Fibroblast of lung (primary cell): Measurements from ENCODE around the gene PLAC1. TPM values are rescaled to one million over a fixed set of nuclear protein-coding genes. Genes with fewer than 3 reads are reported as not detected.

ENCODE experiments used
- DNase-seq, 2 donors: peaks; one replicate each; pipeline versions ENCODE4 v3.0.0 to v3.0.0-alpha.2; 2010; ENCODE audit warnings: low read depth in 2 of 2
- H2AFZ ChIP-seq: 2 replicates; pipeline ENCODE4 v1.5.1; 2012; ENCODE audit warnings: low read length, control low read depth, inconsistent platforms
- H3K27ac ChIP-seq: 2 replicates; pipeline ENCODE4 v1.5.1; 2011; ENCODE audit warnings: low read length, control low read depth; ENCODE audit not compliant: insufficient read depth
- H3K27me3 ChIP-seq: 2 replicates; pipeline ENCODE4 v1.5.1; 2011; ENCODE audit warnings: mild to moderate bottlenecking, low read length; ENCODE audit not compliant: control insufficient read depth, insufficient read depth
- H3K36me3 ChIP-seq: 2 replicates; pipeline ENCODE4 v1.5.1; 2011; ENCODE audit warnings: low read length; ENCODE audit not compliant: control insufficient read depth, insufficient read depth
- H3K4me1 ChIP-seq: 2 replicates; pipeline ENCODE4 v1.5.1; 2011; ENCODE audit warnings: low read length; ENCODE audit not compliant: control insufficient read depth, insufficient read depth; ENCODE audit errors: extremely low read depth
- H3K4me2 ChIP-seq: 2 replicates; pipeline ENCODE4 v1.5.1; 2011; ENCODE audit warnings: low read length, control low read depth; ENCODE audit not compliant: insufficient read depth; ENCODE audit errors: extremely low read depth
- H3K4me3 ChIP-seq, 4 experiments: fragments of 200-600 bp in 1 of 4; sonication (generic) in 1 of 4; replicated peaks in 1 of 4; 2 replicates each; pipeline ENCODE4 v1.5.1; 2011 to 2016; ENCODE audit warnings: low read length in 4 of 4, low read depth in 3 of 4, mild to moderate bottlenecking in 3 of 4, control low read depth in 2 of 4, inconsistent platforms in 1 of 4, mixed read lengths in 1 of 4; ENCODE audit not compliant: insufficient read depth in 1 of 4; ENCODE audit errors: control extremely low read depth in 1 of 4
- H3K79me2 ChIP-seq: 2 replicates; pipeline ENCODE4 v1.5.1; 2012; ENCODE audit warnings: mild to moderate bottlenecking, low read length, inconsistent platforms; ENCODE audit not compliant: control insufficient read depth, insufficient read depth
- H3K9ac ChIP-seq: 2 replicates; pipeline ENCODE4 v1.5.1; 2011; ENCODE audit warnings: mild to moderate bottlenecking, low read length, control low read depth; ENCODE audit not compliant: insufficient read depth
- H3K9me3 ChIP-seq: 2 replicates; pipeline ENCODE4 v1.5.1; 2012; ENCODE audit warnings: low read depth, low read length; ENCODE audit not compliant: control insufficient read depth, insufficient read depth
- H4K20me1 ChIP-seq: 2 replicates; pipeline ENCODE4 v1.5.1; 2011; ENCODE audit warnings: low read length; ENCODE audit not compliant: control insufficient read depth, insufficient read depth; ENCODE audit errors: extremely low read depth
- EZH2 ChIP-seq: IDR thresholded peaks from 2 replicates; pipeline ENCODE4 v1.5.1; 2012; ENCODE audit warnings: low read length, control low read depth, mild to moderate bottlenecking; ENCODE audit errors: missing control alignments
- polyA plus RNA-seq, 2 donors: library from polyadenylated mRNA; depleted of rRNA in 1 of 2; stranded (reverse) in 1 of 2; unstranded in 1 of 2; fragments of >200 nt; gene quantifications; 2 replicates each; pipeline ENCODE4 v1.2.1, GENCODE V29; 2011 to 2012; ENCODE audit warnings: missing spikeins in 1 of 2
- total RNA-seq: library from RNA; depleted of rRNA; stranded (reverse); fragments of >200 nt; gene quantifications from 2 replicates; pipeline ENCODE4 v1.2.1, GENCODE V29; 2014
- TF ChIP-seq, protein P1 (sequence below), 2 donors: IDR thresholded peaks in 1 of 2; conservative IDR thresholded peaks in 1 of 2; 1 replicate in 1 of 2; 2 replicates in 1 of 2; pipeline ENCODE4 v1.5.1; 2011 to 2012; ENCODE audit warnings: low read length in 2 of 2, control low read depth in 1 of 2, inconsistent platforms in 1 of 2, low read depth in 1 of 2, mild to moderate bottlenecking in 1 of 2

The PLAC1 gene
- total and polyA plus RNA-seq, 2 donors (not counting 1 experiment from before 2014, with no cell fraction given): 0.17 to 0.22 TPM

DNA sequence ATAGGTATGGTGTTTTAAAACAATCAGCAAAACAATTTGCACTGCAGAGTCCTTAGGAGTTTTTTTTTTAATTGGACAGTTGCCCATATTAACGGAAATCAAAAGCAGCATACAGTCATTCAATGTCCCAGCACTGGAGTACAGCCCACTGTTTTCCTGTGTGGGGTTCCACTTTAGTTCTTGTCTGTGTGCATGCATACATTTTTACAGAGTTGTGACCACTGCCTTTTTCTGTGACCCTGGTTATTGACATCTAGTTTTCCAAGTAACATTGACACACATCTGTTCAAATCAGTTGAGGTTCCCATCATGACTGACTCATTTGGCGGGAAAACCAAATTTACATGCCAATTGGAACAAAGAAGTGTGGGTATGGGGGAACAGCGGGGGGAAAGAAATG is 115.0 kb downstream of the PLAC1 start:
- peak in 1 of 2 donors; percentile 45 for DNase-seq
- Histone ChIP-seq H3K27ac (no peak overlapping the region), H4K20me1 (no peaks in the 10 kb centered on the region), H3K36me3 (peaks cover 8% of the 10 kb centered on the region), H3K27me3 (no peaks in the 10 kb centered on the region), H3K4me3 (no peak overlapping the region), H3K79me2 (peaks cover 16% of the 10 kb centered on the region), H2AFZ (no peak overlapping the region), H3K9ac (no peak overlapping the region), H3K4me2 (no peak overlapping the region), H3K9me3 (no peaks in the 10 kb centered on the region), H3K4me1 (peaks cover 3% of the 10 kb centered on the region)
- TF ChIP-seq, protein P1, sequence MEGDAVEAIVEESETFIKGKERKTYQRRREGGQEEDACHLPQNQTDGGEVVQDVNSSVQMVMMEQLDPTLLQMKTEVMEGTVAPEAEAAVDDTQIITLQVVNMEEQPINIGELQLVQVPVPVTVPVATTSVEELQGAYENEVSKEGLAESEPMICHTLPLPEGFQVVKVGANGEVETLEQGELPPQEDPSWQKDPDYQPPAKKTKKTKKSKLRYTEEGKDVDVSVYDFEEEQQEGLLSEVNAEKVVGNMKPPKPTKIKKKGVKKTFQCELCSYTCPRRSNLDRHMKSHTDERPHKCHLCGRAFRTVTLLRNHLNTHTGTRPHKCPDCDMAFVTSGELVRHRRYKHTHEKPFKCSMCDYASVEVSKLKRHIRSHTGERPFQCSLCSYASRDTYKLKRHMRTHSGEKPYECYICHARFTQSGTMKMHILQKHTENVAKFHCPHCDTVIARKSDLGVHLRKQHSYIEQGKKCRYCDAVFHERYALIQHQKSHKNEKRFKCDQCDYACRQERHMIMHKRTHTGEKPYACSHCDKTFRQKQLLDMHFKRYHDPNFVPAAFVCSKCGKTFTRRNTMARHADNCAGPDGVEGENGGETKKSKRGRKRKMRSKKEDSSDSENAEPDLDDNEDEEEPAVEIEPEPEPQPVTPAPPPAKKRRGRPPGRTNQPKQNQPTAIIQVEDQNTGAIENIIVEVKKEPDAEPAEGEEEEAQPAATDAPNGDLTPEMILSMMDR (conservative IDR thresholded peaks at IDR 0.05 in 1 of 2, IDR thresholded peaks at IDR 0.05 in 1 of 2; ENCODE audit: low read depth in 1 of 2, low read length in 2 of 2): no peak
- TF ChIP-seq EZH2: no peak

DNA sequence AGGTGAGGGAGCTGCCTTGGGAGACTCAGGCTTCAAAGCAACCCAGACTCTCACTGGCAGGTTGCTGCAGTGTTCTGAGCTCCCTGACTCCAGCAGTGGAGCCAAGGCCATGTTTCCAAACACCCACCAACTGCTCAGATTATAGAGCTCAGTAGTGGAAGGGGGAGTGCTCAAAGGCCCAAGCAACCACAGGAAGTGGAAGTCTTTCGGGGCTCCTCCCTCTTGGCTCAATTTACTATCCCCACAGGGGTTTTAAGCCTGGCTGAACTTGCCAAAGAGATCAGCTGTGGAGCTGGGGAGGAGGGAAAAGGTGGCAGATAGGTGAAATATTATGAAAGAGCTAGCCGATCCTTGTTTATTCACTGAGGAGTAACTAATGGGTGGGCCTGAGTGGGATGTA is 115.8 kb downstream of the PLAC1 start:
- no peaks in the 10 kb centered on the region for H3K9me3 ChIP-seq
- H3K27me3 ChIP-seq: no peaks in the 10 kb centered on the region
- peaks cover 8% of the 10 kb centered on the region for H3K36me3 ChIP-seq
- peaks cover 3% of the 10 kb centered on the region for H3K4me1 ChIP-seq
- TF ChIP-seq, protein P1 (conservative IDR thresholded peaks at IDR 0.05 in 1 of 2, IDR thresholded peaks at IDR 0.05 in 1 of 2; ENCODE audit: low read depth in 1 of 2, low read length in 2 of 2): no peak
- no peak for TF ChIP-seq EZH2
- H3K79me2 ChIP-seq: peaks cover 8% of the 10 kb centered on the region
- H3K9ac ChIP-seq: no peak overlapping the region
- no peak overlapping the region for H3K27ac ChIP-seq
- peak; percentile 55 to 80 for DNase-seq
- no peaks in the 10 kb centered on the region for H4K20me1 ChIP-seq
- no peak overlapping the region for H2AFZ ChIP-seq
- no peak overlapping the region for H3K4me3 ChIP-seq
- no peak overlapping the region for H3K4me2 ChIP-seq

- Histone ChIP-seq H3K79me2 (peaks cover 2% of the 10 kb centered on the region), H2AFZ (no peak overlapping the region), H3K9ac (no peak overlapping the region), H3K27me3 (no peaks in the 10 kb centered on the region), H3K27ac (no peak overlapping the region), H3K36me3 (peaks cover 8% of the 10 kb centered on the region), H3K4me3 (no peak overlapping the region), H4K20me1 (no peaks in the 10 kb centered on the region), H3K4me1 (peaks cover 3% of the 10 kb centered on the region), H3K9me3 (no peaks in the 10 kb centered on the region), H3K4me2 (no peak overlapping the region)
- TF ChIP-seq, protein P1 (conservative IDR thresholded peaks at IDR 0.05 in 1 of 2, IDR thresholded peaks at IDR 0.05 in 1 of 2; ENCODE audit: low read depth in 1 of 2, low read length in 2 of 2): no peak
- no peak for TF ChIP-seq EZH2
- no peak for DNase-seq
Measured at GRCh38 chrX:134541906-134542305, 116.4 kb downstream of the PLAC1 start.
